ENCODE measurements around the gene SLC16A3.

SLC16A3 gene

DNA sequence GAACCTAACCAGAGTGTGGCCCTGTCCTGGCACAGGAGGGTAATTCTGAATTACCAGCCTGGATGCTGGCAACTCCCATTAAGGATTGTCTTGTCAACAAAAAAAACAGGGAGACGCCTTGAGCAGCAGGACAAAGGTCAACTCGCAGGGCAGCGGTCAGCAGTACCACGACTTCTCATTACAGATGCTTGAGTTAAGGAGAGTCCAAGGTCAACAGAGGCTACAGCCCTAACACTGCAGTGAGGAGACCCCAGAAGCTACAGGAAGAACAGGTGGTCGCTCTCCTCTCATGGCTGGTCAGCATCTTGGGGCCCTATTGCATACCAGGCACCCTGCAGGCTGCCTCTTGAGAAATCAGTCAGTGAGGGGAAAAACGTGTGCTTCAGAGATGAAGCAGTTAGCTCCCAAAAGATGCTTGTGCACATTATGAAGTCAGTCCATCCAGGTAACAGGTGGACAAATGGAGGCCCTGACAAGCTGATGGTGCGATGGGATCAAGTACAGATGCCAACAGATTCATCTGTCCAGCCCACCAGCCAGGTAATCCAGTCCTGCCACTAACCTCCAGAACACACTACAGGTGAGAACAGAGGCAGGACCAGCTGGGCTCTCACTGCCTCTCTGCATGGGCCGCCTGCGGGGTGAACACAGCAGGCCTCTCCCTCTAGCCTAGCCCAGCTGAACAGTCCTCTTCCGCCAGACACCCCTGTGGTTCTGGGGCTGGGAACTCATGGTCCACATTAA lies 40.5 kb downstream of the SLC16A3 start:
- no peak for DNase-seq (ENCODE audit: low read depth, low spot score)

DNA sequence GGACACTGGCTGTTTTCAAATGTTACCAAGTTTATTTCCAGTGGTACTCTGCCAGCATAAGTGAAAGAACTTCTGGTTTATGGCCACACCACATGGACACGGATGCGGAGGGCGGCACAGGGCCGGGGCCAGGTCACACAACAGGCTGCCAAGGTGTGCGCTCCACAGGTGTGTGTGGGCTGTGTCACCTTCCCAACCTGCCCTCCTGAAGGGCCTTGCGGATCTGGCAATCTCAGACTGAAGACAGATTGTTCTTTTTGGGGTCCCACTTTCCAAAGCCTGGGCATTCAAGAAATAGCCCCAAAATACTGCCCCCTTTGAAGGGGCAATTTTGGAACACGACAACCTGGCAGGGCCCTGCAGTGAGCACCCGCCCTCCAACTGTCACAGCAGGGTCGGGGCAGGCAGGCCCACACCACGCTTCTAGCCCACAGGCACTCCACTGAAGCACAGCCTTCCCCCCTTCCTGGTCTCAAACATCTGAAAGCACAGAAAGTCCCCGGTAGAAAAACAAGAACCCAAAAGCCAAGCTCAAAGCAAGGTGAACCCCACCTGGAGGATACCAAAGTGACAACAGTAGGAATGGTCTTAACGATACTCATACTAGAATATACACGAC lies 41.1 kb downstream of the SLC16A3 start:
- DNase-seq (ENCODE audit: low read depth, low spot score), result no peak

DNA sequence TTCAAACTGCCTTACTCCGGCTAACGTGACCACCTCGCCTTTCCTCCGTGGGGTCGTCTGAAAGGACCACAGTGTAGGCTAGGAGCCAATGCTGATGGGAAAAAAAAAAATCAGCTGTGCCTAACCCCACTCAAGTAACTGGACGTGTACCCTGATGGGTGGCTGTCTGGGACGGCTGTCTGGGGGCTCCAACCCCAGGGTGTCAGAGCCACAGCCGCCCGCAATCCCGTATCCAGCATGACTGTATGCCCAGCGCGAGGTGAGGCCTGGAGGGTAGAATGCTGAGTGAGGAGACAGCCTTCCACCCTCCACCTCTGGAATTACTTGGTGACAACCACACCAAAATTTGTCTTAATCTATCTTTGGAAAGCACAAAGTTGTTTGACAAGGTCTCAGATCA lies 41.8 kb downstream of the SLC16A3 start:
- no peak for DNase-seq (ENCODE audit: low read depth, low spot score)

DNA sequence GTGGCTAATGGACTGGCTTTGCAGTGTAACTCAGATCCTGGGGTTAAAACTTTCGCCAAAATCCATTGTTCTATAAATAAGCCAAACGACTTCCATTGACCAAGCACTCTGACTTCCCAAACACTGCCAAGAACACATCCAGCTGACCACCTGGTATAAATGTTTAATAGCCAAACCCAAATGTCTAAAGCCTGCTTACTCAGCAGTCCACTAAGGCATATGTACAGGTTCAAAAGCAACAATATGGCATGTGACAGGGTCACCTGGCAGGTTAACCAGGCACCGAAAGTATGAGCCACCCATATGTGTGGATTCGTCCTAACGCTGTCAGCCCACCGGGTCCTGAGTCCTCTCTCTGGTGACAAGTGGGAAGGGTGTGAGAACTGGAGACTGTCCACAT lies 42.6 kb downstream of the SLC16A3 start:
- no peak for DNase-seq (ENCODE audit: low read depth, low spot score)

DNA sequence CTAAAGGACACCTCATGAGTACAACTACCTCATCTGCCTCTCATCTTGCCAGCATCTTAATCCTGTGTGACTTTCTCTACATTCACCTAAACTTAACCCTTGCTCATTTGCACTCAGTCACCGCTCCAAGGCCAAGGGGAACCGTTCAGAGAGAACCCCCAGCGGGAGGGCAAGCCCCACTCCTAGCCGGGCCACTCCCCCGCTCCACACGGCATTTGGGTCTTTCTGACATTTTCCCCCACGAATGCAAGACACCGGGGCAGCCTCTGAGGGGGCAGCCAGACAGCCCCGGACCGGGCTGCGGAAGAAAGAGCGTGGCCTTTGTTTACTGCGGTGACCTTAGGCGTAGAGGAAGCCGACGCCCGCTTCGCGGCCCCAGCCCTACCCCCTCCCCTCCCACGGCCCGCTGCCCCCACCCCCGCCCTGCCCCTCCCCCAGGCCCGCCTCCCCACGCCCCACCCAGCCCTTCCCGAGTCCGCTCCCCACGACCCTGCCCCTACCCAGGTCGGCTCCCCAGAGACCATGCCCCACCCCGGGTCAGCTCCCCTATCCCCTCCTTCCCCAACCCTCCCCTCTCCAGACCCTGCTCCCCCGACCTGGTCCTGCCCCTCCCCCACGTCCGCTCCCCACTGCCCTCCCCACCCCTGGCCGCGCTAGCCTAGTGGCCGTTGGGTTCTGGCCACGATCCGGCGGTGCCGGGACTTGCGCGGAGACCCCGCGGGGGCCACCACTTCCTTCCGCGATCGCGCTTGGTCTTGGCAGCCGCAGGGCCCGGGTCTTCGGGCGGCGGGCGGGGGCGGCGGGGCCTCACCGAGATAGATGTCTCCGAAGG lies 43.9 kb downstream of the SLC16A3 start:
- peak; percentile 32 for DNase-seq (ENCODE audit: low read depth, low spot score)

DNA sequence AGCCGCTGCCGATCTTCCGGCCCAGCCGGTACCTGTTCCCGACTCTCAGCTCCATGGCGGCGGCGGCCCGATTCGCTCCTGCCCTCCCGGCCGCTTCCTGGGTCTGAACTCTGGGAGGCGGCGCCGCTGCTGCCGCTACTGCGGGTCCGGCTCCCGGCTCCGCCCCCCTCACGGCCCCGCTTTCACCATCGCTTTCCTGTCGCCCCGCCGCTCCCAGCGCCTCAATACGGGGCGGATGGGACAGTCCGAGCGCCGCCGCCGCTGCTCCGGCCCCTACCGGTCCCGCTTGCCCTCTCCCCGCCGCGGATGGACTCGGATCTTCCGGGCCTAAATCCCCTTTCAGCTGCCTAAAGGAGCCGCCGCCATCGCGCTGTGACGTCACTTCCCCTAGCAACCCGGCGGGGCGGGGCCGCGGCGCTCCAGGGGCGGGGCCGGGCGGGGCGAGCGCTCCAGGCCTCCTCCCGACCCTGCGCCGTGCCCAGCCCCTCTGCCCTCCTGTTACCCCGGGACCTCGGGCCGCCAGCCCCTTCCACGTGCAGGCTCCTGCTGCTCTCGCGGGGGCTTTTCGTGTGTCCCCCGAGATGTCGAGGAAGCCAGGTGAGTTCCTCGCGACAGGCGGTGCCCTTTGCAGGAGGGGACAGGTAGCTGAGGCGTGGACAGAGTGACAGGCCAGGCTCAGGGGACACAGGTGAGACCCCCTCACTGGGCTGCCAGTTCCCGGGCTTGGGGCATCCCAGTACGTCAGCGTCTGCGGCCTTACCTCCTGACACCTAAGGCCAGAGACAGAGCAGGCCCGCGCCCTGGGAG lies 44.7 kb downstream of the SLC16A3 start, which contains the start of gene CSNK1D:
Gene CSNK1D, minus strand, starts transcription at position 374 of the 807 bp plus-strand sequence. Its CDS starts 319 bp downstream, at position 55.
- peak; percentile 96 for DNase-seq (ENCODE audit: low read depth, low spot score)

DNA sequence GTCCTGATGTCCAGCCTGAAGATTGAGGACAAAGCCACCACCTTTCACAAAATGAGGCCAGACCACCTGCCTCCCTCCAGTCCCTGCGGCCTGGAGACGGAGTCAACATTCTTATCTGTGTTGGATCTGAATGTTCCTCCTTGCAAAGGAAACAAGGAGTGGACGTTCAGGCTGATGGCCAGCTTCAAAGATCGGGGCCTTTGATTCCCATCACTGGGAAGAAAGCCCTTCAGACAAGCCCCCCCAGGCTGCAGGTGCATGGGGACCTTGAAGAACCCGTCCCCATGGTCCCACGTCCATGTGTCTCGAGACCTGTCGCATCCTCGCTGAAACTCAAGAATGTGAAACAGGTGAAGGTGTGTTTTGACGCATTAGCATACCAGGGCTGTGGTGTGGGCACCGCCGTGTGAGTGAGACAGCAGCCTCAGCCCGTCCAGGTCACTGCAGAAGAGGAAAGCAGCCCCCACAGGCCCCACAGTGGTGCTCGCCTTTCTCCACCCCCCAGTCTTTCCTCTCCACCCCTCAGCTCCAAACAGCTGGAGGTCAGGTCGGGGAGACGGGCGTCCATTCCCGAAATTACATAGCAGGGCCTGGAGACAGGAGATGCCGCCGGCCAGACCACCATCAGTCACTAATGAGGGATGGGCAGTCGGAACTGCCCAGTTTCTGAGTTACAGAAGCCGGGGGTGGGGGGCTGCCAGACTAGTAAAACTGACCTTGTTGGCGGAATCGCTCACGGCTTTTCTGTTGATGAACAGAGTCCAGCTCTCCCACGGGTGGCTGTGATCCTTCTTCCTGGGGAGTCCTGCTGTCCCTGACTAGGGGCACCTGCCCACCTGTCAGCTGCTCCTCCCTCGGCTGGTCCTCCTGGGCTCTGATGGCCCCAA lies 45.5 kb downstream of the SLC16A3 start:
- DNase-seq (ENCODE audit: low read depth, low spot score), result no peak

DNA sequence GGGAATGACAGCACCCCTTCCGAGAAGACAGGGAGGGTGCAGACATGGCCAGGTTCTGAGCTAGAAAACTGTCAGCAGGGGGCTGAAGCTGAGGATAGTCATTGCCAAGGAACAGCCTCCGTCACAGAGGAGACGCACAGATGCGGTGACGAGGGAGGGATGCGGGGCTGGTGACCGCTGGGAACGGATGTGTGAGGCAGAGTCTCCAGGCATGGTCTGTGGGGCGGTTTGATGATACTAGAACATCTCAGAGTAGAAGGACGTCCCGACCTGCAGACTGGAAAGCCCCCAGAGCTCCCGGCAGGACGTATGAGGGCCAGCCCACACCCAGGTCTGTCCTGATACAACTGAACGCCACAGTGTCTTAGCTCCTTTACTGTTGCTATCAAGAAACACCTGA lies 46.5 kb downstream of the SLC16A3 start:
- DNase-seq (ENCODE audit: low read depth, low spot score), result no peak

DNA sequence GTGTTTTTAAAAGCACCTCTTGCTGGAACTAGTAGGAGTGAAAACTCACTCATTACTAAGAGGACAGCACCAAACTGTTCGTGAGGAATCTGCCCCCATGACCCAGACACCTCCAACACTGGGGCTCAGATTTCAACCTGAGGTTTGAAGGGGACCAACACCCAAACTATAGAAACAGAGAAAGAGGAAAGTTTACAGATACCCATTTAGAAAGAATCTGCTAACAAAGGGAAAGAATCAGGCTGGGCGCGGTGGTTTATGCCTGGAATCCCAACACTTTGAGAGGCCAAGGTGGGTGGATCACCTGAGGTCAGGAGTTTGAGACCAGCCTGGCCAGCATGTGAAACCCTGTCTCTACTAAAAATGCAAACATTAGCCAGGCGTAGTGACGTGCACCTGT lies 48.1 kb downstream of the SLC16A3 start:
- DNase-seq (ENCODE audit: low read depth, low spot score), result no peak

DNA sequence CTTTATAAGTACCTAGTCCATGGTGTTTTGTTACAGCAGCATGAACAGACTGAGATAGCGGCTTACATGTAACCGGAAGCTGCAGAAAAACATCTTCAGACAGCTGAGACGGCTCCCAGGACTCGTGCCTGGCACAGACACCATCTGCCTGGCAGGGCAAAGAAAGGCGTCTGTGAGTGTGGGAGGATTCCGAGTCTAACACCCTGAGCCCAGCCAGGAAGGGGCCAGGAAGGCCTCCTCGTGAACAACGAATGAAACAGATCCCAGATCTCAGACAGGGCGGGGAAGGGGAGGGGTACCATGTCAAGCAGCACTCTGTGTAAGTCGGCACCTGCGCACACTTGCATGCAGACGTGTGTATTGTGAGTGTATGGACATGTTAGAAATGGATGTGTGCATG lies 49.0 kb downstream of the SLC16A3 start:
- DNase-seq (ENCODE audit: low read depth, low spot score), result no peak

DNA sequence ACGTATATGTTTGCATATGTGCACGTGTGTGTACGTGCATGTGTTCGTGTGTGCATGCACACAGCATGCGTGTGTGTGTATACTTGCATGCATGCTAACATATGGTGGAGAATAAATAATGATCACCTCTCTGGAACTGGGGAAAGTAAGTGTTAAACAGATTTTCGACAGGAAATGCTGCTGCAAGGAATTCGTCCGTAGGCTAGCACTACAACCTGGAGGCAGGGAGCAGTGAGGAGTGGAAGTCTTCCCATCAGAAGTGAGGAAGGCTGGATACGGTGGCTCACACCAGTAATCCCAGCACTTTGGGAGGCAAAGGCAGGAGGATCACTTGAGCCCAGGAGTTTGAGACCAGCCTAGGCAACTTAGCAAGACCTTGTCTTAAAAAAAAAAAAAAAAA lies 49.5 kb downstream of the SLC16A3 start:
- DNase-seq (ENCODE audit: low read depth, low spot score), result no peak

DNA sequence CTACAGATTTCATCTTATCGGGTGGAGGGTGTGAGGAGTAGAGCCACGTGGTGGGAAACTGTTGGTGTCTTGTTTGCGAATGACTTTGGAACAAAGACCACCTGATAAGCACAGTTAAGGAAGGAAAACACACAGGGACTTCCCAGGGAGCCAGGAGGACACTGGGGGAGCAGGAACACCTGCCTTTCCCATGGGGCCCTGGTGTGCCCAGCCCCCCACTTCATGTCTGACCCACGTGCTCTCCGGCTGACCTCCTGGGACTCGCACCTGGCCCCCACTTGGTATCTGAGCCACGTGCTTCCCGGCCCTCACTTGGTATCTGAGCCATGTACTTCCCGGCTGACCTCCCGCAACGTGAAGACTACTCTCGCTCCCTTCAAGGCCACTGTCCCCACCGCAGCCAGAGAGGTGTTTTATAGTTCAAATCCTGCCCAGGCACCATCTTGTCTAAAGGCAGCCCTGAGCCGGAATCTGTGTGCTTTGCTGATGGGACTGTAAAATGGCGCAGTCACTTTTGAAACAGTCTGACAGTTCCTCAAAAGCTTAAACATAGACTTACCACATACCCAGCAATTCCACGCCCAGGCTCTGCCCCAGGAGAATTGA lies 50.0 kb downstream of the SLC16A3 start:
- no peak for DNase-seq (ENCODE audit: low read depth, low spot score)

DNA sequence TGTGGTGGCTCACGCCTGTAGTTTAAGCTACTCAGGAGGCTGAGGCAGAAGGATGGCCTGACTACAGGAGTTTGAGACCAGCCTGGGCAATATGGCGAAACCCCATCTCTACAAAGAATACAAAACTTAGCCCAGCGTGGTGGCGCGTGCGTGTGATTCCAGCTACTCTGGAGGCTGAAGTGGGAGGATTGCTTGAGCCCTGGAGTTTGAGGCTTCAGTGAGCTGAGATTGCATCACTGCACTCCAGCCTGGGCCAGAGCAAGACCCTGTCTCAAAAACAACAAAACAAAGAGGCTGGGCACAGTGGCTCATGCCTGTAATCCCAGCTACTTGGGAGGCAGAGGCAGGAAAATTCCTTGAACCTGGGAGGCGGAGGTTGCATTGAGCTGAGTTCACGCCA lies 51.7 kb downstream of the SLC16A3 start:
- DNase-seq (ENCODE audit: low read depth, low spot score), result no peak

DNA sequence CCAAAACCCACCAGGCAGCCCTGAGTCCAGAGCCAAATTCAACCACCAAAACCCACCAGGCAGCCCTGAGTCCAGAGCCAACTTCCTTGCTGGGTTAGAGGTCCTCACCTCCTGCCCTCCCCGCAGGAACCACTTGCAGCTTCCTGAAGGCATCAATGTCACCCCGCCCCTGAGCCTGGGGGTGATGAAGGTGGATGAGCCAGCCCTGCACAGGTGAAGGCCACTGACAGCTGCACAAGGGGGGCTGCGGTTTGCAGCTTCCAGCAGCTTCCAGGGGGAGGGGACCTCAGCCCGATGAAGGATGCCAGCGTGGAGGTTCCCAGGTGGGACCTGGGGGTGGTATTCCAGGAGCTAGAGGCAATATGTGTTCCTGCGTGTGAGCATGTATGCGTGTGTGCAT lies 52.2 kb downstream of the SLC16A3 start:
- no peak for DNase-seq (ENCODE audit: low read depth, low spot score)

DNA sequence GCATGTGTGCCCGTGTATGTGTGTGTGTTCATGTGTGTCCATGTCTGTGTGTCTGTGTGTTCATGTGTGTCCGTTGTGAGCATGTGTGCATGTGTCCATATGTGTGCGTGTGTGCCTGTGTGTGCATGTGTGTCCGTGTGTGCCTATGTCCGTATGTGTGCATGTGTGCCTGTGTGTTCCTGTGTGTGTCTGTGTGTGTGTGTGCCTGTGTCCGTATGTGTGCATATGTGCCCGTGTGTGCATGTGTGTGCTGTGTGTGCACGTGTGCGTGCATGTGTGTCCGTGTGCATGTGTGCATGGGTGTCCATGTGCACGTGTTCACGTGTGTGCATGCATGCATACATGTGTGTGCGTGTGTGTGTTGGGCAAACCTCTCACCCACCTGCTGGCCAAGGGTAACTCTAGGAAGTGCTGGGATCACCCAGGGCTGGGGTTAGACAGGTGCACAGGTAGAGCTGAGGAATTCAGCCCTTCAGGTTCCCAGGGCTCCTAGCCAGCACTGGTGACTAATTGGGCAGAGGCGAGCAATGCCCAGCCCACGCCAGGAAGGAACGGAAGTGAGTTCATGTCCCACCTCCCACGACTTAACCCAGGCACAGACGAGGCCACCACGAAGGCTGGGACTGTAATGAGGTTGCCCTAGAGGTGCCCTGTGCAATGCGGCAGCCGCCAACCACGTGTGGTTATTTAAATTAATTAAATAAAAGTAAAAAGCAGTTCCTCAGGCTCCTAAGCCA lies 52.8 kb downstream of the SLC16A3 start:
- peak; percentile 72 for DNase-seq (ENCODE audit: low read depth, low spot score)

DNA sequence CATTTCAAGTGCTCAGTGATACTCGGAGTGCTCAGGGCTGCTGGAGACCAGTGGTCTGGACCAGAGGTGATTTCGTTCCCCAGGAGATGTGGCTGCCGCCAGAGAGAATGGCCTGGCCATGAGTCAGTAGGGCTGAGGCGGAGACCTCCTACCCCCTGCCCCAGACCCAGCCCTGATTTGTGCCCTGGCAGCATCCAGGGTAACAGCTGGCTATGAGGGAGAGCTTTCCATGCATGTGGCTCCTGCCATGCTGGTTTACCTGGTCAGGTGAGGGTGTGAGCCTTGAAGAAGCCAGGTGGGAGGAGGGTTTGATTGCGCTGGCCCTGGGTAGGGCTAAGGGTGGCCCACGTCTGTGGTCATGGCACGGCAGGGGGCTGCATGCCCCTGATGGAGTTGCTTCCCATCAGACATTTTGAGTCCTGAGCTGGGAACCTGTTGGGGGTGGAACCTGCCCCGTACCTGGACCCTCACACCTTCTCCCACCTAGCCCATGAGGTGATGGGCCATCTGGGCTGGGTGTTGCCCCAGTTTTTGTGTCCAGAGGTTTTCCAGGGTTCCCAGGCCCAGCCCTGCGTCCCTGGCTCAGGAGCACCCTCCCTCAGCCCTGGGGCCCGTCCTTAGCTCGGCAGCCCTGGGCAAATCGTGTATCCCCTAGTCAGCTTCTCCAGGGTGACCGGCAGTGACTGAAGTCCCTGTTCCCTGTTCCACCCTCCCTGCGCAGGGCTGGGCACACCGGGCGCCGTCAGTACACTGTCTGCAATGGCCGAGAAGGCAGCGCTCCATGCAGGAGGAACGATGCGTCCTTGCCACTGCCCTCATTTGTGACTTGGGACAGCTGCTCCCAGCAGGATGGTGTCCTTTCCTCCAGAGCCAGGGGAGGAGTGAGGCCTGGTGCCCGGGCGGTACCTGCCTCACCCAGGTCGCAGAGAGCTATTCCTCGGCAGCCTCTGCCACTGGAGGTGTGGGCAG lies 53.7 kb downstream of the SLC16A3 start:
- DNase-seq (ENCODE audit: low read depth, low spot score), result peak; percentile 56

DNA sequence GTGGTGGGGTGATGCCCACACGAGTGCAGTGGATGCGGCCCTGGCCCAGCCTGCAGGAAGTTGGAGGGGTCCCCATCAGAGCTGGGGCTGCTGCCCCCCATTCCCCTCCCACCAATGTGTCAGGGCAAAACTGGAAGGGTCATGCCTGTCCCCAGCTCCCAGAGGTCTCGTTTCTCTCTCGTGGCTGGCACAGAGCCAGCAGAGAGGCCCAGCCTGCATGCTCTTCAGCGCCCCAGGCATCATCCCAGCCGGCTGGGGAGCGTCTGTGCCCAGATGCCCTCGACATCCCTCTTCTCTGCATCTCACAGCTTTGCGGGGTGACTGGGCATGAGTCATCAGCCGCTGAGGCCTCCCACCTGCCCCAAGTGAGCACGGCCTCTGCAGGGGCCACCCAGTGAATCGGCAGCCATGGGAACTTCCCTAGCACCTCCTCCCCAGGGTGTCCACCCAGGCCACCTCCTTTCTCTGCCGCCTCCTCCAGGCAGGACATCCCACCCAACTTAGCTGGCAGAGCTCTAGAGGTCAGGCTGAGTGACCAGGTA lies 54.4 kb downstream of the SLC16A3 start:
- peak; percentile 75 for DNase-seq (ENCODE audit: low read depth, low spot score)

DNA sequence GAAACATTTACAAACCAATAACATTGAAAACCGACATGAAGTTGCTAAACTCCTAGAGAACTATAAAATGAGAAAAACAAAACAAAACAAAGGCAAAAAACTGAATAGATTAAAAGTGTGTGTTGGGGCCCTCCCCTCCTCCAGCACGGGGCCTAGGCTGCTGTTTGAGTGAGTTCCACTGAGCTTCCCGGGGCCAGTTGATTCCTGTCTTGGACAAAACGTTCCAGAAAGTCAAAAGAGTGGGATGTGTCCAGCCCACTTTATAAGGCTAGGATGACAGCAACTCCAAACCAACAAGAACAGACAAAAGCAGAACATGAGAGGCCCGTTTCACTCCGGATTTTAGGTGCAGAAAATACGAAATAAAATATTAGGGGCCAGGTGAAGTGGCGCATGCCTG lies 56.3 kb downstream of the SLC16A3 start:
- DNase-seq (ENCODE audit: low read depth, low spot score), result no peak
